GM12878 (cell line): ENCODE results near the gene DUSP16. TPM values are rescaled to one million over a fixed set of nuclear protein-coding genes. Genes with fewer than 3 reads are reported as not detected.

Experiments used
- ATAC-seq: fragments of 200-7000 bp; cut with Tn5 transposase; 3 replicates; pipeline ENCODE4 v1.9.1; 2020; ENCODE audit warnings: mild to moderate bottlenecking, moderate library complexity
- BruUV-seq: library from RNA; stranded (reverse); fragments of 400-500 nt; replicated peaks from 2 replicates; lab custom pipeline; 2021; lab: Mats Ljungman, UMichigan
- CTCF ChIA-PET: fragments of 300-600 bp; sonication (Branson Sonifier 250); formaldehyde crosslinking; extraction: SDS; loops from one replicate; lab custom pipeline; 2021; ENCODE audit warnings: inconsistent platforms; lab: Yijun Ruan, JAX
- POLR2A ChIA-PET: fragments of 350-600 bp; formaldehyde crosslinking; extraction: SDS; loops from one replicate; lab custom pipeline; 2021; ENCODE audit warnings: inconsistent platforms; lab: Charles Lee
- RAD21 ChIA-PET: fragments of 300-600 bp; sonication (Branson Sonifier 250); formaldehyde crosslinking; loops from one replicate; lab custom pipeline; 2023; ENCODE audit warnings: antibody characterized with exemption; ENCODE audit not compliant: unreplicated experiment; lab: Charles Lee
- SMC1A ChIA-PET: fragments of 300-600 bp; sonication (Branson Sonifier 250); formaldehyde crosslinking; loops from one replicate; lab custom pipeline; 2023; ENCODE audit not compliant: unreplicated experiment, uncharacterized antibody; lab: Charles Lee
- DNase-seq: peaks from one replicate; pipeline ENCODE4 v3.0.0-alpha.2; 2011; ENCODE audit warnings: low read depth, low spot score
- FAIRE-seq: peaks from 3 replicates; lab custom pipeline; 2011; peaks lifted over from hg19 to GRCh38; lab: Jason Lieb, UNC
- H2AFZ ChIP-seq: 2 replicates; pipeline ENCODE4 v1.6.0; 2011; ENCODE audit warnings: low read depth, low read length, control low read depth; ENCODE audit not compliant: control insufficient read depth
- H3K27ac ChIP-seq: 2 replicates; pipeline ENCODE4 v1.5.1; 2011; ENCODE audit warnings: control low read depth; ENCODE audit not compliant: control insufficient read depth, insufficient read depth
- H3K27me3 ChIP-seq, 2 experiments: replicated peaks in 1 of 2; 2 replicates each; pipeline versions ENCODE4 v1.6.0 to v1.6.1; 2011; ENCODE audit warnings: low read length in 1 of 2; ENCODE audit not compliant: control insufficient read depth in 2 of 2, insufficient read depth in 2 of 2
- H3K36me3 ChIP-seq, 2 experiments: 2 replicates each; pipeline ENCODE4 v1.5.1; 2011; ENCODE audit warnings: low read length in 1 of 2; ENCODE audit not compliant: control insufficient read depth in 2 of 2, insufficient read depth in 2 of 2
- H3K4me1 ChIP-seq: 2 replicates; pipeline ENCODE4 v1.6.1; 2011; ENCODE audit warnings: mild to moderate bottlenecking, low read length, moderate library complexity, mixed read lengths; ENCODE audit not compliant: control insufficient read depth, insufficient read depth
- H3K4me2 ChIP-seq: 2 replicates; pipeline ENCODE4 v1.6.0; 2011; ENCODE audit warnings: control low read depth; ENCODE audit not compliant: control insufficient read depth, insufficient read depth
- H3K4me3 ChIP-seq: fragments of 200-600 bp; sonication (generic); 2 replicates; pipeline ENCODE4 v1.5.1; 2016
- H3K79me2 ChIP-seq: 2 replicates; pipeline ENCODE4 v1.6.0; 2011; ENCODE audit warnings: low read length; ENCODE audit not compliant: control insufficient read depth, insufficient read depth
- H3K9ac ChIP-seq: 2 replicates; pipeline ENCODE4 v1.8.0; 2011; ENCODE audit warnings: low read length, control low read depth, mixed read lengths; ENCODE audit not compliant: control insufficient read depth, insufficient read depth
- H3K9me3 ChIP-seq: replicated peaks from 3 replicates; pipeline ENCODE4 v1.5.1; 2011; ENCODE audit warnings: mild to moderate bottlenecking, low read length; ENCODE audit not compliant: control insufficient read depth, insufficient read depth
- H4K20me1 ChIP-seq: 2 replicates; pipeline ENCODE4 v1.6.0; 2011; ENCODE audit not compliant: control insufficient read depth, insufficient read depth
- IKZF1 ChIP-seq: fragments of 450-650 bp; conservative IDR thresholded peaks from 2 replicates; pipeline ENCODE4 v1.6.1; 2017; ENCODE audit warnings: antibody characterized with exemption, mild to moderate bottlenecking
- USF2 ChIP-seq: IDR thresholded peaks from 2 replicates; pipeline ENCODE4 v1.6.1; 2011; ENCODE audit warnings: low read depth, low read length, improper control_type of control experiment, borderline replicate concordance
- WGBS: methylation state at CpG from one replicate; pipeline ENCODE4 v1.1.6; 2016; ENCODE audit warnings: low lambda C conversion rate; ENCODE audit not compliant: insufficient replicate concordance, insufficient coverage; ENCODE audit errors: missing lambda C conversion rate; 5-methylcytosine and 5-hydroxymethylcytosine counted together
- in situ Hi-C: fragments of 300-500 bp; cut with MboI; formaldehyde crosslinking; loops from 9 replicates; pipeline ENCODE4 v1.14.3; 2018; ENCODE audit warnings: mixed read lengths
- intact Hi-C: fragments of 100-400 bp; cut with micrococcal nuclease; formaldehyde crosslinking; loops from one replicate; pipeline ENCODE4 v1.14.2; 2022; ENCODE audit not compliant: unreplicated experiment
- polyA plus RNA-seq, 11 experiments: library from polyadenylated mRNA; depleted of rRNA in 4 of 11; unstranded in 6 of 11; stranded (reverse) in 5 of 11; fragments of >200 nt; fragmentation: Nextera tagmentation in 4 of 11; fragmentation: Illumina TruSeq in 1 of 11; extraction: Ambion mirVana in 4 of 11; extraction: Trizol in 1 of 11; gene quantifications; 1 replicate in 1 of 11; 2 replicates in 10 of 11; pipeline versions ENCODE4 v1.2.1 to v1.2.3, GENCODE V29; 2011 to 2016; ENCODE audit warnings: inconsistent platforms in 2 of 11, missing spikeins in 2 of 11, low read depth in 1 of 11
- total RNA-seq, 4 experiments: library from RNA; depleted of rRNA in 3 of 4; stranded (reverse); fragments of >200 nt in 3 of 4; fragmentation: Illumina TruSeq in 1 of 4; extraction: Trizol in 1 of 4; gene quantifications; 2 replicates each; pipeline versions ENCODE4 v1.2.1 to v1.2.3, GENCODE V29; 2013 to 2021

The DUSP16 gene
- total and polyA plus RNA-seq, 10 of the 15 experiments (the other 5 are each of a cell fraction or from before 2014, with no cell fraction given) = 3.9 to 75.3 (median 26.8) TPM

GRCh38 chr12:12513416-12514006 is 49.2 kb downstream of the DUSP16 start:
- H3K9me3 ChIP-seq = no peaks in the 10 kb centered on the region
- no peak overlapping the region for H3K4me3 ChIP-seq
- H3K9ac ChIP-seq = no peak overlapping the region
- H4K20me1 ChIP-seq = no peaks in the 10 kb centered on the region
- FAIRE-seq = no peak
- H3K4me1 ChIP-seq = no peaks in the 10 kb centered on the region
- intact Hi-C loops = no loop called here
- H3K27ac ChIP-seq = no peak overlapping the region
- H2AFZ ChIP-seq = no peak overlapping the region
- 97% methylated on average over 3 of the region's 3 CpGs for WGBS
- no TSS peak for BruUV-seq
- no peak overlapping the region for H3K4me2 ChIP-seq
- H3K79me2 ChIP-seq = peaks cover 5% of the 10 kb centered on the region
- ChIA-PET SMC1A (interaction anchor here (0.7 to 2.0 kb wide), 12 partner anchors 10 to 223 kb away, joined by 3 to 6 read pairs (median 4); no protein-coding TSS in a partner anchor), CTCF (interaction anchor here (0.9 to 2.1 kb wide), 3 partner anchors 9 to 50 kb away, joined by 3 to 11 read pairs (median 4); no protein-coding TSS in a partner anchor), POLR2A (interaction anchor here (0.8 to 1.7 kb wide), 3 partner anchors 13 to 68 kb away, joined by 3 to 6 read pairs (median 3); no protein-coding TSS in a partner anchor), RAD21 (interaction anchor here (0.8 kb wide), 1 partner anchor 132 kb away, joined by 3 read pairs; no protein-coding TSS in a partner anchor)
- H3K36me3 ChIP-seq = peaks cover 0 to 3% of the 10 kb centered on the region in 2 experiments; a peak in 3 of 4 replicates
- in situ Hi-C loops = no loop called here
- ATAC-seq = no peak
- no peak for TF ChIP-seq USF2
- 0 out of 2 replicates have a peak, but pooled peaks have one; percentile 11 for TF ChIP-seq IKZF1
- H3K27me3 ChIP-seq = no peaks in the 10 kb centered on the region
- DNase-seq = no peak
